ENCODE results near the gene FAM83C.
"Not testable (repeated sequence)": the region's sequence is repeated elsewhere in the genome, so short reads cannot be mapped to it uniquely, and the experiment has no call there.

Gene FAM83C

DNA sequence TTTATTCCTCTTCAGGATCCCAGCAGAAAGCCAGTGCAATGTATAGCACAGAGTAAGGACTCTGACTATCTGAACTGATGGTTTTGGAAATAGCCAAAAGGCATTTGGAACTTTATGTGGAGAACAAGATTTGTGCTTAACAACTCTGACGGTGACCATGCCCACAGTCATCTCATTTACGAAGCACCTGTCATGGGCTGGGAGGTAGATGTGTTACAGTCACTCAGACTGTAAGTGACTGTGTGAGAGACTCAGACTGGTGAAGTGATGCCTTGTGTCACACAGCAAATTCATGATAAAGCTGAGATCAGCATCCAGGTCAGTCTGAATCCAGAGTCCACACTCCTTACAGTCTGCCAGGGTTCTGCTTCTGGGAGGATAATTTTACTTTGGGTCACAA lies 23.9 kb upstream of the FAM83C start:
- no peak overlapping the region for H3K4me2 ChIP-seq
- H3K4me3 ChIP-seq (IDR thresholded peaks at IDR 0.05; ENCODE audit: insufficient read depth, low read depth, low read length), result no peak overlapping the region
- H2AFZ ChIP-seq (ENCODE audit: low read depth), result no peak overlapping the region
- H3K27me3 ChIP-seq (ENCODE audit: insufficient read depth, low read depth), result no peaks in the 10 kb centered on the region
- H3K4me1 ChIP-seq (ENCODE audit: low read depth, poor library complexity, severe bottlenecking), result peaks cover 24% of the 10 kb centered on the region
- no peak overlapping the region for H3K27ac ChIP-seq
- H3K79me2 ChIP-seq (ENCODE audit: insufficient read depth, low read depth), result no peaks in the 10 kb centered on the region
- no peaks in the 10 kb centered on the region for H3K36me3 ChIP-seq (ENCODE audit: insufficient read depth)
- H3K9ac ChIP-seq, result no peak overlapping the region
- H4K20me1 ChIP-seq (ENCODE audit: insufficient read depth), result no peaks in the 10 kb centered on the region
- TF ChIP-seq, protein P1, sequence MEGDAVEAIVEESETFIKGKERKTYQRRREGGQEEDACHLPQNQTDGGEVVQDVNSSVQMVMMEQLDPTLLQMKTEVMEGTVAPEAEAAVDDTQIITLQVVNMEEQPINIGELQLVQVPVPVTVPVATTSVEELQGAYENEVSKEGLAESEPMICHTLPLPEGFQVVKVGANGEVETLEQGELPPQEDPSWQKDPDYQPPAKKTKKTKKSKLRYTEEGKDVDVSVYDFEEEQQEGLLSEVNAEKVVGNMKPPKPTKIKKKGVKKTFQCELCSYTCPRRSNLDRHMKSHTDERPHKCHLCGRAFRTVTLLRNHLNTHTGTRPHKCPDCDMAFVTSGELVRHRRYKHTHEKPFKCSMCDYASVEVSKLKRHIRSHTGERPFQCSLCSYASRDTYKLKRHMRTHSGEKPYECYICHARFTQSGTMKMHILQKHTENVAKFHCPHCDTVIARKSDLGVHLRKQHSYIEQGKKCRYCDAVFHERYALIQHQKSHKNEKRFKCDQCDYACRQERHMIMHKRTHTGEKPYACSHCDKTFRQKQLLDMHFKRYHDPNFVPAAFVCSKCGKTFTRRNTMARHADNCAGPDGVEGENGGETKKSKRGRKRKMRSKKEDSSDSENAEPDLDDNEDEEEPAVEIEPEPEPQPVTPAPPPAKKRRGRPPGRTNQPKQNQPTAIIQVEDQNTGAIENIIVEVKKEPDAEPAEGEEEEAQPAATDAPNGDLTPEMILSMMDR (conservative IDR thresholded peaks at IDR 0.05; ENCODE audit: low read depth, low read length), result no peak

DNA sequence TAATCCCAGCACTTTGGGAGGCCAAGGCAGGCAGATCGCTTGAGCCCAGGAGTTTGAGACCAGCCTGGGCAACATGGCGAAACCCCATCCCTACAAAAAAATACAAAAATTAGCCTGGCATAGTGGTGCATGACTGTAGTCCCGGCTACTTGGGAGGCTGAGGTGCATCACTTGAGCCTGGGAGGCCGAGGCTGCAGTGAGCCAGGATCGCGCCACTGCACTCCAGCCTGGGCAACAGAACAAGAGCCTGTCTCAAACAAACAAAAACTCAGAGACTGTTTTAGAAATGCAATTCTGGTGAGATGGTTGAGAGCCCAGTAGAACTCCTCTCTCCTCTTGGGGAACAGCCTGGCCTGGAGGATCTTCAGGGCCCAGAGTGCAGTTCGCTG lies 23.4 kb upstream of the FAM83C start:
- not testable (repeated sequence) for H4K20me1 ChIP-seq (ENCODE audit: insufficient read depth); H3K36me3 ChIP-seq (ENCODE audit: insufficient read depth); H3K79me2 ChIP-seq (ENCODE audit: insufficient read depth, low read depth); H3K4me2 ChIP-seq; H3K27ac ChIP-seq; H3K9ac ChIP-seq; H3K27me3 ChIP-seq (ENCODE audit: insufficient read depth, low read depth); H3K4me3 ChIP-seq (IDR thresholded peaks at IDR 0.05; ENCODE audit: insufficient read depth, low read depth, low read length); H2AFZ ChIP-seq (ENCODE audit: low read depth)
- H3K4me1 ChIP-seq (ENCODE audit: low read depth, poor library complexity, severe bottlenecking), result peaks cover 24% of the 10 kb centered on the region

- no peaks in the 10 kb centered on the region for H3K27me3 ChIP-seq (ENCODE audit: insufficient read depth, low read depth)
- H3K36me3 ChIP-seq (ENCODE audit: insufficient read depth), result no peaks in the 10 kb centered on the region
- no peak overlapping the region for H2AFZ ChIP-seq (ENCODE audit: low read depth)
- H3K79me2 ChIP-seq (ENCODE audit: insufficient read depth, low read depth), result no peaks in the 10 kb centered on the region
- H4K20me1 ChIP-seq (ENCODE audit: insufficient read depth), result no peaks in the 10 kb centered on the region
- H3K4me2 ChIP-seq, result no peak overlapping the region
- no peak overlapping the region for H3K27ac ChIP-seq
- TF ChIP-seq, protein P1 (conservative IDR thresholded peaks at IDR 0.05; ENCODE audit: low read depth, low read length), result no peak
- no peak overlapping the region for H3K4me3 ChIP-seq (IDR thresholded peaks at IDR 0.05; ENCODE audit: insufficient read depth, low read depth, low read length)
- no peak overlapping the region for H3K9ac ChIP-seq
- peaks cover 24% of the 10 kb centered on the region for H3K4me1 ChIP-seq (ENCODE audit: low read depth, poor library complexity, severe bottlenecking)
Measured at GRCh38 chr20:35314816-35315631, 22.8 kb upstream of the FAM83C start.

DNA sequence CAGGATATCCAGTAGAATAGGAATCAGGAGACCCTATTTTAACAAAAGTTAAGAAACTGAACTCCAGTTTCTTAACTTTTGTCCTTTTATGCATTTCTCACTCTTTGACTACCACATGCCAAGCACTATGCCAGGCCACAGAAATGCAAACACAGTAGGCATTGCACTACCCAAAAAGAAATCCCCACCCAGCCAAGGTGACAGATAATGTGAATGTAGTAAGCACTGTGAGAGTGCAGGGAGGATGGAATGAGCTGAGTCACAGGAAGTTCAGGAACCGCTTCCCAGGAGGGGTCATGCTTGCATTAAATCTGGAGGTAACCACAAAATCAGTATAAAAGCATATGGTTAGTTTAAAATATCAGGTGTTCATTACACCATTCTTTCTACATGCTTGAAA lies 20.1 kb upstream of the FAM83C start:
- no peak overlapping the region for H3K4me2 ChIP-seq
- H3K4me1 ChIP-seq (ENCODE audit: low read depth, poor library complexity, severe bottlenecking), result peaks cover 24% of the 10 kb centered on the region
- H3K4me3 ChIP-seq (IDR thresholded peaks at IDR 0.05; ENCODE audit: insufficient read depth, low read depth, low read length), result no peak overlapping the region
- H3K27ac ChIP-seq, result no peak overlapping the region
- H4K20me1 ChIP-seq (ENCODE audit: insufficient read depth), result no peaks in the 10 kb centered on the region
- no peak overlapping the region for H3K9ac ChIP-seq
- TF ChIP-seq, protein P1 (conservative IDR thresholded peaks at IDR 0.05; ENCODE audit: low read depth, low read length), result no peak
- no peaks in the 10 kb centered on the region for H3K36me3 ChIP-seq (ENCODE audit: insufficient read depth)
- no peaks in the 10 kb centered on the region for H3K79me2 ChIP-seq (ENCODE audit: insufficient read depth, low read depth)
- H2AFZ ChIP-seq (ENCODE audit: low read depth), result no peak overlapping the region
- no peaks in the 10 kb centered on the region for H3K27me3 ChIP-seq (ENCODE audit: insufficient read depth, low read depth)

- Histone ChIP-seq H3K27me3 (ENCODE audit: insufficient read depth, low read depth) (no peaks in the 10 kb centered on the region), H3K4me1 (ENCODE audit: low read depth, poor library complexity, severe bottlenecking) (peaks cover 24% of the 10 kb centered on the region), H3K36me3 (ENCODE audit: insufficient read depth) (no peaks in the 10 kb centered on the region), H3K27ac (no peak overlapping the region), H4K20me1 (ENCODE audit: insufficient read depth) (no peaks in the 10 kb centered on the region), H3K79me2 (ENCODE audit: insufficient read depth, low read depth) (no peaks in the 10 kb centered on the region), H3K4me2 (no peak overlapping the region), H3K9ac (no peak overlapping the region), H3K4me3 (IDR thresholded peaks at IDR 0.05; ENCODE audit: insufficient read depth, low read depth, low read length) (no peak overlapping the region), H2AFZ (ENCODE audit: low read depth) (no peak overlapping the region)
- TF ChIP-seq, protein P1 (conservative IDR thresholded peaks at IDR 0.05; ENCODE audit: low read depth, low read length), result no peak
Measured at GRCh38 chr20:35311822-35312221, 19.6 kb upstream of the FAM83C start.

Data from KMS-11 (cell line).